ENCODE data around the gene AP1G2.
A peak's percentile ranks its signal among the peaks of the same experiment; 100 is the strongest.

Gene AP1G2

DNA sequence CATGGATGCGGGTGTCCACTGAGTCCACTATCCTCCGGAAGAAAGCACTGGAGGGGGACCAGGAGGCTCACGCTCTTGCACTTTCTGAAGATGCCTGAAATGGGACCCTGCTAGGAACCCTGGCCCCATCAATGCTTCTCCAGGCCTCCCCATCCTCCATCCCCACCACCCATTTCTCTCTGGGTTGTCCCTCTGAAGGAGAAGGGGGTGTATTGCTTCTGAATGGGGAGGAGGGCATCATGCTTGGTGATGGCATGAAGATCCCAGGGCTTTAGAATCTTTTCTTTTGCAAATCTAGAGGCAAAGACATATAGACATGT, 11.7 kb upstream of the AP1G2 start:
- H3K27me3 ChIP-seq (ENCODE audit: control insufficient read depth in 1 of 2, insufficient read depth in 1 of 2, low read length in 2 of 2) = peaks cover 65 to 73% of the 10 kb centered on the region in 2 experiments
- no peak overlapping the region for H3K27ac ChIP-seq (ENCODE audit: low read length, poor library complexity, severe bottlenecking)
- no peak overlapping the region for H3K18ac ChIP-seq (ENCODE audit: low read depth in 1 of 2, low read length in 2 of 2)
- H3K14ac ChIP-seq (ENCODE audit: low read length in 2 of 2) = no peak overlapping the region
- no peak overlapping the region for H3K4me2 ChIP-seq (ENCODE audit: low read length, poor library complexity, severe bottlenecking)
- no peak for DNase-seq
- no peak overlapping the region for H4K91ac ChIP-seq (ENCODE audit: low read length)
- H2AK5ac ChIP-seq (ENCODE audit: low read length, severe bottlenecking) = no peak overlapping the region
- H3K4me1 ChIP-seq (ENCODE audit: control insufficient read depth, insufficient read depth, low read depth, low read length) = peaks cover 15% of the 10 kb centered on the region
- no peak overlapping the region for H2AFZ ChIP-seq (ENCODE audit: low read depth, low read length)
- H2BK5ac ChIP-seq (ENCODE audit: low read depth, low read length, poor library complexity, severe bottlenecking) = no peak overlapping the region
- WGBS = 83% methylated on average over 2 of the region's 3 CpGs
- H3K23ac ChIP-seq (ENCODE audit: low read length in 2 of 2) = no peak overlapping the region
- no peaks in the 10 kb centered on the region for H3K9me3 ChIP-seq (ENCODE audit: control insufficient read depth, low read length)
- H3K4me3 ChIP-seq (ENCODE audit: insufficient read depth in 1 of 2, low read depth in 1 of 2, low read length in 2 of 2) = no peak overlapping the region
- peaks cover 0 to 2% of the 10 kb centered on the region in 2 experiments for H3K36me3 ChIP-seq (ENCODE audit: control insufficient read depth in 1 of 2, insufficient read depth in 2 of 2, low read depth in 1 of 2, low read length in 2 of 2)
- H2BK12ac ChIP-seq (ENCODE audit: low read length in 2 of 2) = no peak overlapping the region
- no peak overlapping the region for H2BK15ac ChIP-seq (ENCODE audit: low read depth, poor library complexity, severe bottlenecking)
- no peak overlapping the region for H4K8ac ChIP-seq (ENCODE audit: low read length)
- no peak overlapping the region for H3K9ac ChIP-seq (ENCODE audit: low read length)
- H3K79me1 ChIP-seq (replicated peaks; ENCODE audit: low read length, poor library complexity, severe bottlenecking) = no peaks in the 10 kb centered on the region
- no peak overlapping the region for H3K4ac ChIP-seq (ENCODE audit: low read depth in 1 of 2, low read length in 2 of 2)
- no peak overlapping the region for H2BK120ac ChIP-seq (ENCODE audit: low read depth, low read length)

GRCh38 chr14:23578560-23579310, 11.1 kb upstream of the AP1G2 start, which contains the start of gene JPH4:
Gene JPH4 (minus strand): TSS chr14:23578790. CDS start chr14:23577453, 1,337 bp downstream.
- Histone ChIP-seq H2BK5ac (ENCODE audit: low read depth, low read length, poor library complexity, severe bottlenecking) (no peak within 1 kb of the TSS), H3K4me1 (ENCODE audit: control insufficient read depth, insufficient read depth, low read depth, low read length) (peaks cover 15% of the 10 kb centered on the region), H3K36me3 (ENCODE audit: control insufficient read depth in 1 of 2, insufficient read depth in 2 of 2, low read depth in 1 of 2, low read length in 2 of 2) (peaks cover 0 to 2% of the 10 kb centered on the region in 2 experiments), H4K8ac (ENCODE audit: low read length) (no peak within 1 kb of the TSS), H2BK15ac (ENCODE audit: low read depth, poor library complexity, severe bottlenecking) (no peak within 1 kb of the TSS), H3K14ac (ENCODE audit: low read length in 2 of 2) (no peak within 1 kb of the TSS), H2BK12ac (ENCODE audit: low read length in 2 of 2) (no peak within 1 kb of the TSS), H3K23ac (ENCODE audit: low read length in 2 of 2) (no peak within 1 kb of the TSS), H3K9me3 (ENCODE audit: control insufficient read depth, low read length) (no peaks in the 10 kb centered on the region), H3K79me1 (replicated peaks; ENCODE audit: low read length, poor library complexity, severe bottlenecking) (no peaks in the 10 kb centered on the region), H2BK120ac (ENCODE audit: low read depth, low read length) (no peak within 1 kb of the TSS), H3K4me3 (ENCODE audit: insufficient read depth in 1 of 2, low read depth in 1 of 2, low read length in 2 of 2) (no peak within 1 kb of the TSS), H3K27me3 (ENCODE audit: control insufficient read depth in 1 of 2, insufficient read depth in 1 of 2, low read length in 2 of 2) (peaks cover 65 to 74% of the 10 kb centered on the region in 2 experiments), H4K91ac (ENCODE audit: low read length) (no peak within 1 kb of the TSS), H3K27ac (ENCODE audit: low read length, poor library complexity, severe bottlenecking) (no peak within 1 kb of the TSS), H3K4me2 (ENCODE audit: low read length, poor library complexity, severe bottlenecking) (no peak within 1 kb of the TSS), H3K18ac (ENCODE audit: low read depth in 1 of 2, low read length in 2 of 2) (no peak within 1 kb of the TSS), H2AFZ (ENCODE audit: low read depth, low read length) (no peak within 1 kb of the TSS), H2AK5ac (ENCODE audit: low read length, severe bottlenecking) (no peak within 1 kb of the TSS), H3K9ac (ENCODE audit: low read length) (no peak within 1 kb of the TSS), H3K4ac (ENCODE audit: low read depth in 1 of 2, low read length in 2 of 2) (no peak within 1 kb of the TSS)
- 12% methylated on average over 18 of the region's 18 CpGs for WGBS
- no peak for DNase-seq

GRCh38 chr14:23577710-23578392, 10.3 kb upstream of the AP1G2 start:
- Histone ChIP-seq H3K4me1 (ENCODE audit: control insufficient read depth, insufficient read depth, low read depth, low read length) (peaks cover 15% of the 10 kb centered on the region), H3K27ac (ENCODE audit: low read length, poor library complexity, severe bottlenecking) (no peak overlapping the region), H3K4me3 (ENCODE audit: insufficient read depth in 1 of 2, low read depth in 1 of 2, low read length in 2 of 2) (no peak overlapping the region), H2BK5ac (ENCODE audit: low read depth, low read length, poor library complexity, severe bottlenecking) (no peak overlapping the region), H2BK120ac (ENCODE audit: low read depth, low read length) (no peak overlapping the region), H3K23ac (ENCODE audit: low read length in 2 of 2) (no peak overlapping the region), H3K14ac (ENCODE audit: low read length in 2 of 2) (no peak overlapping the region), H2AK5ac (ENCODE audit: low read length, severe bottlenecking) (no peak overlapping the region), H3K36me3 (ENCODE audit: control insufficient read depth in 1 of 2, insufficient read depth in 2 of 2, low read depth in 1 of 2, low read length in 2 of 2) (peaks cover 0 to 2% of the 10 kb centered on the region in 2 experiments), H3K27me3 (ENCODE audit: control insufficient read depth in 1 of 2, insufficient read depth in 1 of 2, low read length in 2 of 2) (peaks cover 72 to 81% of the 10 kb centered on the region in 2 experiments), H3K4me2 (ENCODE audit: low read length, poor library complexity, severe bottlenecking) (no peak overlapping the region), H4K8ac (ENCODE audit: low read length) (no peak overlapping the region), H3K9me3 (ENCODE audit: control insufficient read depth, low read length) (no peaks in the 10 kb centered on the region), H3K18ac (ENCODE audit: low read depth in 1 of 2, low read length in 2 of 2) (no peak overlapping the region), H2BK15ac (ENCODE audit: low read depth, poor library complexity, severe bottlenecking) (no peak overlapping the region), H3K79me1 (replicated peaks; ENCODE audit: low read length, poor library complexity, severe bottlenecking) (no peaks in the 10 kb centered on the region), H2AFZ (ENCODE audit: low read depth, low read length) (no peak overlapping the region), H4K91ac (ENCODE audit: low read length) (no peak overlapping the region), H3K9ac (ENCODE audit: low read length) (no peak overlapping the region), H3K4ac (ENCODE audit: low read depth in 1 of 2, low read length in 2 of 2) (no peak overlapping the region), H2BK12ac (ENCODE audit: low read length in 2 of 2) (no peak overlapping the region)
- WGBS = 7% methylated on average over 14 of the region's 24 CpGs
- DNase-seq = no peak

DNA sequence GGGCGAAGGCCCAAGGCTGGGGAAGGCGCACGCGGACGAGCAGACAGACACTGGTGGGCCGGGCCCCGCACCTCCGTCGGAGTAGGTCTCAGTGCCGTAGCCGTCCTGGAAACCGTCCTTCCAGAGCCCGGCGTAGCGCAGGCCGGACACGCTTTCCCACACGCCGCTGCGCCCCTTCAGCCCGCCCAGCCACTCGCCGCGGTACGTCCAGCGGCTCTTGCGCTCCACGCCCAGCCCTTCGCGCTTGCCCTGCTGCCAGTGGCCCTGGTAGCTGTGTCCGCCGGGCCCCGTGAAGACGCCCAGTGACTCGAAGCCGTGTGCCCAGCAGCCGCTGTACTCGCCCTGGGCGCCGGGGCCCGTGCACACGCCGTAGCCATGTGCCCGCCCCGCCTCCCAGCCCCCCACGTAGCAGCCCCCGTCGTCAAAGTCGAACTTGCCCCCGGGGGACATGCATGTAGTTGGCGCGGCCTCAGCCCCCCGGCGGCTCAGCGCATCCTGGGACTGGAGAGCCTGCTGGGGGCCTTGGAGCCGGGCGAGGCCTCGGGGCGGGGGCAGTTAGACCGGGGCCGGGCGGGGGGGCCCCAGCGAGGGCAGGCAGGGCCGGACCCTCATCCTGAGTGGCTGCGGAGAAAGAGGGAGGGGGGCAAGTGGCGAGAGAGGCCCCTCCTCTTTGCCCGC, 9.6 kb upstream of the AP1G2 start:
- Histone ChIP-seq H3K4me1 (ENCODE audit: control insufficient read depth, insufficient read depth, low read depth, low read length) (peaks cover 15% of the 10 kb centered on the region), H3K79me1 (replicated peaks; ENCODE audit: low read length, poor library complexity, severe bottlenecking) (no peaks in the 10 kb centered on the region), H2AFZ (ENCODE audit: low read depth, low read length) (no peak overlapping the region), H3K4me3 (ENCODE audit: insufficient read depth in 1 of 2, low read depth in 1 of 2, low read length in 2 of 2) (no peak overlapping the region), H3K4ac (ENCODE audit: low read depth in 1 of 2, low read length in 2 of 2) (no peak overlapping the region), H3K18ac (ENCODE audit: low read depth in 1 of 2, low read length in 2 of 2) (no peak overlapping the region), H3K14ac (ENCODE audit: low read length in 2 of 2) (no peak overlapping the region), H2BK120ac (ENCODE audit: low read depth, low read length) (no peak overlapping the region), H3K9me3 (ENCODE audit: control insufficient read depth, low read length) (no peaks in the 10 kb centered on the region), H3K27me3 (ENCODE audit: control insufficient read depth in 1 of 2, insufficient read depth in 1 of 2, low read length in 2 of 2) (peaks cover 70 to 81% of the 10 kb centered on the region in 2 experiments), H3K36me3 (ENCODE audit: control insufficient read depth in 1 of 2, insufficient read depth in 2 of 2, low read depth in 1 of 2, low read length in 2 of 2) (peaks cover 0 to 2% of the 10 kb centered on the region in 2 experiments), H2AK5ac (ENCODE audit: low read length, severe bottlenecking) (no peak overlapping the region), H2BK12ac (ENCODE audit: low read length in 2 of 2) (no peak overlapping the region), H3K4me2 (ENCODE audit: low read length, poor library complexity, severe bottlenecking) (peak overlapping the region; percentile 4), H3K9ac (ENCODE audit: low read length) (no peak overlapping the region), H4K91ac (ENCODE audit: low read length) (no peak overlapping the region), H3K27ac (ENCODE audit: low read length, poor library complexity, severe bottlenecking) (no peak overlapping the region), H2BK15ac (ENCODE audit: low read depth, poor library complexity, severe bottlenecking) (no peak overlapping the region), H4K8ac (ENCODE audit: low read length) (no peak overlapping the region), H3K23ac (ENCODE audit: low read length in 2 of 2) (peak overlapping the region in 1 of 2 experiments; percentile 72), H2BK5ac (ENCODE audit: low read depth, low read length, poor library complexity, severe bottlenecking) (no peak overlapping the region)
- WGBS = 8% methylated on average over 53 of the region's 67 CpGs
- DNase-seq = no peak
